Adrenal gland (tissue), 5 donors: Measurements from ENCODE around the gene CASP14.

Experiments used
- CTCF ChIP-seq, 6 experiments: fragments of 450-650 bp in 4 of 6; fragments of 200-600 bp in 2 of 6; sonication (generic) in 1 of 6; IDR thresholded peaks; 1 replicate in 5 of 6; 2 replicates in 1 of 6; pipeline versions ENCODE4 v1.5.1 to v1.8.0; 2016 to 2021; ENCODE audit warnings: antibody characterized with exemption in 6 of 6, mild to moderate bottlenecking in 2 of 6, moderate library complexity in 1 of 6
- POLR2A ChIP-seq, 2 donors: fragments of 450-650 bp; IDR thresholded peaks; one replicate each; pipeline ENCODE4 v1.6.1; 2017; ENCODE audit warnings: antibody characterized with exemption in 2 of 2, mild to moderate bottlenecking in 2 of 2, moderate library complexity in 1 of 2
- donor health status: DM: no; HTN: no; CAD: no.

- TF ChIP-seq CTCF (IDR thresholded peaks at IDR 0.05) = peak; percentile 55 to 77 (median 66)
- no peak for TF ChIP-seq POLR2A (IDR thresholded peaks at IDR 0.05)
Observed at GRCh38 chr19:15091918-15092753, 42.9 kb downstream of the CASP14 start.
